Measurements from ENCODE around the gene MMEL1.

DNA sequence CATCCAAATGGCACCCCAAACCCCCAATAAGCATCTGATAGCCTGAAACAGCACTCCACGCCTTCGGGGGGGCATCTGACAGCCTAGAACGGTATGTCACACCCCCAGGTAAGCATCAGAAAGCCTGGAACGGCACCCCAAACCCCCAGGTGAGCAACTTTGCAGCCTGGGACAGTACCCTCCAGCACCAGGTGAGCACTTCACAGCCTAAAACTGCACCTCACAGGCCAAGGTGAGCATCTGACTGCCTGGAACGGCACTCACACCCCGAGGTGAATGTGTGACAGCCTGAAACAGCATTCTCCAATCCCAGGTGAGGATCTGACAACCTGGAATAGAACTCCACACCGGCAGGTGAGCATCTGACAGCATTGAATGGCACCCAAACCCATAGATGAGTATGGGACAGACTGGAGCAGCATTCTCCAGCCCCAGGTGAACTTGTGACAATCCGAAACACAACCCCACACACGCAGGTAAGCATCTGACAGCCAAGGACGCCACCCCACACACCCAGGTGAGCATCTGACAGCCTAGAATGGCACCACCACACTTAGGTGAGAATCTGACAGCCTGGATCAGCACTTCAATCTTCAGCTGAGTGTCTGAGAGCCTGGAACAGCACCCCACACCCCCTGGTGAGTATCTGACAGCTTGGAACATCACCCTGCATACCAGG is 18.3 kb upstream of the MMEL1 start:
- TF ChIP-seq EZH2 (optimal IDR thresholded peaks at IDR 0.05; ENCODE audit: low read depth, low read length) (no peak), EZH2phosphoT487 (IDR thresholded peaks at IDR 0.05; ENCODE audit: low read length) (no peak)
- TF ChIP-seq, protein P1, sequence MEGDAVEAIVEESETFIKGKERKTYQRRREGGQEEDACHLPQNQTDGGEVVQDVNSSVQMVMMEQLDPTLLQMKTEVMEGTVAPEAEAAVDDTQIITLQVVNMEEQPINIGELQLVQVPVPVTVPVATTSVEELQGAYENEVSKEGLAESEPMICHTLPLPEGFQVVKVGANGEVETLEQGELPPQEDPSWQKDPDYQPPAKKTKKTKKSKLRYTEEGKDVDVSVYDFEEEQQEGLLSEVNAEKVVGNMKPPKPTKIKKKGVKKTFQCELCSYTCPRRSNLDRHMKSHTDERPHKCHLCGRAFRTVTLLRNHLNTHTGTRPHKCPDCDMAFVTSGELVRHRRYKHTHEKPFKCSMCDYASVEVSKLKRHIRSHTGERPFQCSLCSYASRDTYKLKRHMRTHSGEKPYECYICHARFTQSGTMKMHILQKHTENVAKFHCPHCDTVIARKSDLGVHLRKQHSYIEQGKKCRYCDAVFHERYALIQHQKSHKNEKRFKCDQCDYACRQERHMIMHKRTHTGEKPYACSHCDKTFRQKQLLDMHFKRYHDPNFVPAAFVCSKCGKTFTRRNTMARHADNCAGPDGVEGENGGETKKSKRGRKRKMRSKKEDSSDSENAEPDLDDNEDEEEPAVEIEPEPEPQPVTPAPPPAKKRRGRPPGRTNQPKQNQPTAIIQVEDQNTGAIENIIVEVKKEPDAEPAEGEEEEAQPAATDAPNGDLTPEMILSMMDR (IDR thresholded peaks at IDR 0.05; ENCODE audit: low read length): no peak
